H1 (cell line): ENCODE data around the gene PREX1. TPM values are rescaled to one million over a fixed set of nuclear protein-coding genes. Genes with fewer than 3 reads are reported as not detected.

Source experiments
- ASH2L ChIP-seq: fragments of 200-600, 300-600 bp; sonication (generic); IDR thresholded peaks from one replicate; pipeline ENCODE4 v1.7.1; 2017; ENCODE audit warnings: low read length
- HDAC6 ChIP-seq: IDR thresholded peaks from one replicate; pipeline ENCODE4 v1.7.1; 2012; ENCODE audit warnings: low read depth, mild to moderate bottlenecking, inconsistent platforms, low read length, moderate library complexity
- KDM5A ChIP-seq: fragments of 200-600 bp; IDR thresholded peaks from 2 replicates; pipeline ENCODE4 v1.7.1; 2012; ENCODE audit warnings: mild to moderate bottlenecking, low read length, inconsistent platforms, mixed read lengths
- POLR2AphosphoS5 ChIP-seq: IDR thresholded peaks from 2 replicates; pipeline ENCODE4 v1.6.1; 2011; ENCODE audit warnings: low read depth, low read length
- polyA plus RNA-seq, 7 experiments: library from polyadenylated mRNA; depleted of rRNA in 3 of 7; stranded (reverse) in 5 of 7; unstranded in 2 of 7; fragments of >200 nt in 5 of 7; fragments of 200-250 nt in 2 of 7; gene quantifications; 1 replicate in 5 of 7; 2 replicates in 1 of 7; 4 replicates in 1 of 7; pipeline versions ENCODE4 v1.2.1 to v1.2.3, GENCODE V29; 2011 to 2013; ENCODE audit warnings: missing spikeins in 2 of 7, mixed read lengths in 2 of 7
- total RNA-seq: library from RNA; stranded (reverse); fragmentation: NEBNext Ultra II Directional; extraction: Animal tissue kit (Norgen Biotek cat#: 25700); gene quantifications from 2 replicates; pipeline ENCODE4 v1.2.1, GENCODE V29; 2021

Gene PREX1
- total and polyA plus RNA-seq, 2 of the 8 experiments (the other 6 are each of a cell fraction or from before 2014, with no cell fraction given) = 10.7 to 12.8 TPM

GRCh38 chr20:48621376-48622078, 206.3 kb downstream of the PREX1 start (continued):
- no peak for TF ChIP-seq ASH2L
- no peak for TF ChIP-seq KDM5A
- TF ChIP-seq POLR2AphosphoS5 = no peak
- no peak for TF ChIP-seq HDAC6
